Measurements from ENCODE around the gene JAM2.

Gene JAM2

GRCh38 chr21:25759573-25759972 is 120.5 kb downstream of the JAM2 start:
- no peak for DNase-seq (ENCODE audit: extremely low read depth, insufficient read length)
- no peak for TF ChIP-seq CTCF (IDR thresholded peaks at IDR 0.05; ENCODE audit: insufficient read depth, low read length, poor library complexity, severe bottlenecking)
- peaks cover 2% of the 10 kb centered on the region for H3K36me3 ChIP-seq (ENCODE audit: control insufficient read depth, insufficient read depth, low read length)
- H3K4me3 ChIP-seq (replicated peaks; ENCODE audit: low read depth, low read length), result no peak overlapping the region
- H3K27me3 ChIP-seq (replicated peaks; ENCODE audit: control insufficient read depth, insufficient read depth, low read length), result no peaks in the 10 kb centered on the region

- H3K36me3 ChIP-seq (ENCODE audit: control insufficient read depth, insufficient read depth, low read length), result peaks cover 2% of the 10 kb centered on the region
- DNase-seq (ENCODE audit: extremely low read depth, insufficient read length), result no peak
- no peak for TF ChIP-seq CTCF (IDR thresholded peaks at IDR 0.05; ENCODE audit: insufficient read depth, low read length, poor library complexity, severe bottlenecking)
- H3K4me3 ChIP-seq (replicated peaks; ENCODE audit: low read depth, low read length), result no peak overlapping the region
- no peaks in the 10 kb centered on the region for H3K27me3 ChIP-seq (replicated peaks; ENCODE audit: control insufficient read depth, insufficient read depth, low read length)
These were observed 121.0 kb downstream of the JAM2 start for GRCh38 chr21:25760061-25760460.

- Histone ChIP-seq H3K36me3 (ENCODE audit: control insufficient read depth, insufficient read depth, low read length) (peaks cover 2% of the 10 kb centered on the region), H3K27me3 (replicated peaks; ENCODE audit: control insufficient read depth, insufficient read depth, low read length) (no peaks in the 10 kb centered on the region), H3K4me3 (replicated peaks; ENCODE audit: low read depth, low read length) (no peak overlapping the region)
- no peak for TF ChIP-seq CTCF (IDR thresholded peaks at IDR 0.05; ENCODE audit: insufficient read depth, low read length, poor library complexity, severe bottlenecking)
- no peak for DNase-seq (ENCODE audit: extremely low read depth, insufficient read length)
These were observed 121.6 kb downstream of the JAM2 start for GRCh38 chr21:25760677-25761076.

- DNase-seq (ENCODE audit: extremely low read depth, insufficient read length), result no peak
- no peaks in the 10 kb centered on the region; the same call in none of the 2 replicates for H3K36me3 ChIP-seq (ENCODE audit: control insufficient read depth, insufficient read depth, low read length)
These were observed 125.0 kb downstream of the JAM2 start for GRCh38 chr21:25764065-25764464.

More at GRCh38 chr21:25764065-25764464, 125.0 kb downstream of the JAM2 start:
- TF ChIP-seq CTCF (IDR thresholded peaks at IDR 0.05; ENCODE audit: insufficient read depth, low read length, poor library complexity, severe bottlenecking), result no peak
- H3K27me3 ChIP-seq (replicated peaks; ENCODE audit: control insufficient read depth, insufficient read depth, low read length), result no peaks in the 10 kb centered on the region
- H3K4me3 ChIP-seq (replicated peaks; ENCODE audit: low read depth, low read length), result no peak overlapping the region

All from GM06990 (cell line).